ENCODE data around the gene FAM234A.

The FAM234A gene

GRCh38 chr16:301235-301634 lies 66.6 kb downstream of the FAM234A start:
- no peak for DNase-seq (ENCODE audit: low read depth in 2 of 2)

- DNase-seq (ENCODE audit: low read depth in 2 of 2) = no peak
These were observed 67.3 kb downstream of the FAM234A start for GRCh38 chr16:301950-302349.

DNA sequence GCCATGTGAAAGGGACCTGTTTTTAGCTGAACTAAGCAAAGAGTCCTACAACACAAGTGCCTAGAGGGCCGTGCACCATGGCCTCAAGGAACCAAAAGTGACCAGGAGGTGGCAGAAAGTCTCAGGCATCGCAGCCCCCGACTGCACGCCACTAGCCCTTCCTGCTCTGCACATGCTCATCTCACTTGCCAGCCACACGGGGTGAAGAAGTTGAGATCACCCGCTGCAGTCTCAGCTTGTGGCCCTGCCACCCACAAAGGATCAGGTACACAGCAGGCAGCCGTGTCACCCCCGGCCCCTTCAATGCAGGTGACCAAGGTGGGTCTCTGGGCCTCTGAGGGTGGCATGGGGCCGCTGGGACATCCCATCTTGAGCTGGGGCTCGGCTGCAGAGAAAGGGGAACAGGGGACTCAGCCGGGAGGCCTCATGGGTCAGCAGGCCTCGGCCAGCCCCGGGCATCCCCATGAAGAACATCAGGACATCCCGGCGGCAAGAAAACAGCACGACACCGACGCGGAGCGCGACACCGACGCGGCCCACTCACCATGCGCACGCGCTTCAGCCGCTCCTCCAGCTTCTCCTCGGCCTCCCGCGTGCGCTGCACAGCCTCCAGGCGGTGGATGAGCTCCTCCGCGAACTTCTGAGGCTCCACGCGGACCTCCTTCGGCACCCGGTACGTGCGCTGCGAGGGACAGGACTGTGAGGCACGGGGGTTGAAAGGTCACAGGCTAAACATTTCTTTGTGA lies 69.3 kb downstream of the FAM234A start:
- no peak for DNase-seq (ENCODE audit: low read depth in 2 of 2)

- DNase-seq (ENCODE audit: low read depth in 2 of 2) = no peak
These were observed 71.5 kb downstream of the FAM234A start for GRCh38 chr16:305916-306626.

GRCh38 chr16:306911-307370 lies 72.3 kb downstream of the FAM234A start:
- DNase-seq (ENCODE audit: low read depth in 2 of 2) = no peak

- no peak for DNase-seq (ENCODE audit: low read depth in 2 of 2)
These were observed 73.2 kb downstream of the FAM234A start for GRCh38 chr16:307691-308312.

GRCh38 chr16:309476-309875 lies 74.9 kb downstream of the FAM234A start:
- DNase-seq (ENCODE audit: low read depth in 2 of 2) = no peak

- DNase-seq (ENCODE audit: low read depth in 2 of 2) = no peak
These were observed 77.1 kb downstream of the FAM234A start for GRCh38 chr16:311725-312124.

DNA sequence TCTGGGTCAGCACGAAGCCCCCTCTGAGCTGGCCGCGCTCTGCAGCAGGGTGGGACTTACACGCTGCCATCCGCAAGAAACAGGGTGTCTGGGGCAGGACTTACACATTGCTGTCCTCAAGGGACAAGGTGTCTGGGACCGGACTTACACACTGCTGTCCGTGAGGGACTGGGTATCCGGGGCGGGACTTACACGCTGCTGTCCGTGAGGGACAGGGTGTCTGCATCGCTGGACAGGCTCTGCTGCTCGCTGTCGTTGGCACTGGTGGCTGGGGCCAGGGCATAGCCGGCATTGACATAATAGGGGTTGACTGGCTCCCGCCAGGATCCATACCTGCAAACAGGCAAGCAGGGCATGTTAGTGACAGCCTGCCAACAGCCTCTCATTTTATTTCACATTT lies 79.7 kb downstream of the FAM234A start:
- DNase-seq (ENCODE audit: low read depth in 2 of 2) = no peak

DNA sequence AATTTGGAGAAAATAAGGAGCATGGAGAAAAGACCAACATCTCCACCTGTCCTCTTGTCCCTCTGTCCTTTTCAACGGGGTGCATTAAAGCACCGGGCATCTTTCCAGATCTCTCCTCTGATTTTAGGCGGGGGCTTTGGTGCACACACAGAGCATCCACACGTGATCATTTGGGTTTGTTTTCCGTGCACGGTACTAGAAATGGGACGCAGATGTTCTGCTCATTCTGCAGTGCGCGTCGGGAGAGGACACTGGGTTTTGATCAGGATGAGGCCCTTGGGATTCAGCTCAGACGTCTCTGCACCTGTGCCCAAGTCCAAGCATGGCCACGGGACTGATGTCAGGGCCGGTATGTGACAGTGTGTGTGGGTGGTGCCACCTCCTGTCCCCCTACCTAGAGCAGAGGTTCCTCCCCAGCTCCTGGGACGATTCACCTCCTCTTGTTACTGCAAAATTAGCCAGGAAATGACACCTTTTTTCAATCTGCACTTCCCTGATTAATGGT lies 80.2 kb downstream of the FAM234A start:
- no peak for DNase-seq (ENCODE audit: low read depth in 2 of 2)
